OCI-LY7 (cell line): ENCODE data around the gene CCT6B. TPM values are rescaled to one million over a fixed set of nuclear protein-coding genes. Genes with fewer than 3 reads are reported as not detected.
"Not testable (repeated sequence)": the region's sequence is repeated elsewhere in the genome, so short reads cannot be mapped to it uniquely, and the experiment has no call there.

Experiments used
- BruUV-seq: library from RNA; stranded (reverse); fragments of 400-500 nt; replicated peaks from 2 replicates; lab custom pipeline; 2021; lab: Mats Ljungman, UMichigan
- CTCF ChIA-PET: fragments of 300-600 bp; sonication (Branson Sonifier 250); formaldehyde crosslinking; loops from one replicate; lab custom pipeline; 2022; ENCODE audit warnings: antibody characterized with exemption; ENCODE audit not compliant: unreplicated experiment; lab: Charles Lee
- POLR2A ChIA-PET: fragments of 300-600 bp; sonication (Branson Sonifier 250); formaldehyde crosslinking; loops from one replicate; lab custom pipeline; 2022; ENCODE audit warnings: antibody characterized with exemption; lab: Charles Lee
- DNase-seq: peaks from one replicate; pipeline ENCODE4 v3.0.0-alpha.2; 2015; ENCODE audit warnings: low spot score
- H2AFZ ChIP-seq: fragments of 200-600 bp; sonication (generic), shearing (Covaris generic); 2 replicates; pipeline ENCODE4 v1.6.1; 2014; ENCODE audit warnings: mild to moderate bottlenecking, antibody characterized with exemption, low read length, moderate library complexity
- H3K27ac ChIP-seq: fragments of 200-600 bp; sonication (generic); 2 replicates; pipeline ENCODE4 v1.5.1; 2014; ENCODE audit warnings: mixed run types, low read depth, mild to moderate bottlenecking, moderate library complexity, low read length, inconsistent platforms; ENCODE audit not compliant: poor library complexity, severe bottlenecking
- H3K36me3 ChIP-seq: fragments of 200-600 bp; sonication (generic); 2 replicates; pipeline ENCODE4 v1.6.1; 2014; ENCODE audit warnings: mild to moderate bottlenecking, antibody characterized with exemption, low read length, moderate library complexity, mixed read lengths; ENCODE audit not compliant: insufficient read depth
- H3K4me1 ChIP-seq: fragments of 200-600 bp; sonication (generic); 2 replicates; pipeline ENCODE4 v1.5.1; 2014; ENCODE audit warnings: mild to moderate bottlenecking, low read length; ENCODE audit not compliant: insufficient read depth, poor library complexity, severe bottlenecking
- H3K4me2 ChIP-seq: fragments of 200-600 bp; sonication (generic); 2 replicates; pipeline ENCODE4 v1.6.1; 2014; ENCODE audit warnings: mild to moderate bottlenecking, low read length
- H3K4me3 ChIP-seq: fragments of 200-600 bp; sonication (generic); 2 replicates; pipeline ENCODE4 v1.5.1; 2014; ENCODE audit warnings: mild to moderate bottlenecking, low read depth, low read length; ENCODE audit not compliant: poor library complexity, severe bottlenecking
- H3K79me2 ChIP-seq: fragments of 200-600 bp; sonication (generic); 2 replicates; pipeline ENCODE4 v1.6.1; 2016; ENCODE audit warnings: low read depth, mild to moderate bottlenecking, low read length, moderate library complexity, mixed read lengths; ENCODE audit not compliant: insufficient read depth
- H3K9me2 ChIP-seq: fragments of 200-600 bp; sonication (generic); 2 replicates; pipeline ENCODE4 v1.6.1; 2016; ENCODE audit warnings: mild to moderate bottlenecking, low read length, mixed read lengths; ENCODE audit not compliant: insufficient read depth
- H3K9me3 ChIP-seq: fragments of 200-600 bp; sonication (generic); 2 replicates; pipeline ENCODE4 v1.6.1; 2014; ENCODE audit warnings: mild to moderate bottlenecking, mixed run types, low read length, mixed read lengths
- H4K20me1 ChIP-seq: fragments of 200-600 bp; sonication (generic); 2 replicates; pipeline ENCODE4 v1.6.1; 2014; ENCODE audit warnings: mild to moderate bottlenecking, antibody characterized with exemption, low read length, moderate library complexity, mixed read lengths; ENCODE audit not compliant: insufficient read depth
- EZH2phosphoT487 ChIP-seq: fragments of 200-600 bp; sonication (generic); IDR thresholded peaks from 2 replicates; pipeline ENCODE4 v1.6.1; 2018; ENCODE audit warnings: low read depth, borderline replicate concordance, mild to moderate bottlenecking, mixed run types, antibody characterized with exemption, low read length, moderate library complexity, mixed read lengths
- intact Hi-C: fragments of 100-400 bp; cut with micrococcal nuclease; formaldehyde crosslinking; loops from one replicate; pipeline ENCODE4 v1.10.0; 2022; ENCODE audit not compliant: unreplicated experiment
- total RNA-seq, 2 experiments: library from RNA; depleted of rRNA in 1 of 2; stranded (reverse); fragments of >200 nt in 1 of 2; shearing (Covaris generic) in 1 of 2; gene quantifications; 2 replicates each; pipeline ENCODE4 v1.2.3, GENCODE V29; 2014 to 2022
- TF ChIP-seq, protein P1 (sequence below): fragments of 200-600 bp; sonication (generic); conservative IDR thresholded peaks from 2 replicates; pipeline ENCODE4 v1.5.1; 2014; ENCODE audit warnings: mild to moderate bottlenecking, antibody characterized with exemption, low read length, moderate library complexity, mixed read lengths

Gene CCT6B
- total RNA-seq, 2 experiments from 2014 or later = 1.9 to 2.6 TPM

DNA sequence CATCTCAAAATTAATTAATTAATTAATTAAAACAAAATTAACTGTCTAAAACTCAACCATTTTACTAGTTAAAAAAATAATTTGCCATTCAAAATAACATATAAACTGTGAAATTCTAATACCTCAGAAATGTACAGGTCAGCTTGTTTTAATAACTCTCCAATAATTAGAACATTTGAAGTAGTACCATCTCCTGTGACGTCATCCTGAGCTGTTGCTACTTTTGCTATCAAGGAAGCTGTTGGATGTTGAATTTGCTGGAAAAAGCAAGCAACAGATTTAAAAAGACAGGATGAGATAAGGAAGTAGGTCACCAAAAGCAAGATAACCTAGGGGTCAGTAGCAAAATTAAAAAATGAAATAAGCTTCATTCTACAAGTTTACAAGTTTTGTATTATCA is 2.8 kb downstream of the CCT6B start:
- no peak overlapping the region for H3K4me3 ChIP-seq
- DNase-seq = no peak
- peaks cover 20% of the 10 kb centered on the region for H3K4me1 ChIP-seq
- H3K9me3 ChIP-seq = no peaks in the 10 kb centered on the region
- ChIA-PET CTCF (no interaction called here), POLR2A (no interaction called here)
- no peaks in the 10 kb centered on the region for H3K9me2 ChIP-seq
- no TSS peak for BruUV-seq
- H4K20me1 ChIP-seq = no peaks in the 10 kb centered on the region
- intact Hi-C loops = no loop called here
- TF ChIP-seq, protein P1, sequence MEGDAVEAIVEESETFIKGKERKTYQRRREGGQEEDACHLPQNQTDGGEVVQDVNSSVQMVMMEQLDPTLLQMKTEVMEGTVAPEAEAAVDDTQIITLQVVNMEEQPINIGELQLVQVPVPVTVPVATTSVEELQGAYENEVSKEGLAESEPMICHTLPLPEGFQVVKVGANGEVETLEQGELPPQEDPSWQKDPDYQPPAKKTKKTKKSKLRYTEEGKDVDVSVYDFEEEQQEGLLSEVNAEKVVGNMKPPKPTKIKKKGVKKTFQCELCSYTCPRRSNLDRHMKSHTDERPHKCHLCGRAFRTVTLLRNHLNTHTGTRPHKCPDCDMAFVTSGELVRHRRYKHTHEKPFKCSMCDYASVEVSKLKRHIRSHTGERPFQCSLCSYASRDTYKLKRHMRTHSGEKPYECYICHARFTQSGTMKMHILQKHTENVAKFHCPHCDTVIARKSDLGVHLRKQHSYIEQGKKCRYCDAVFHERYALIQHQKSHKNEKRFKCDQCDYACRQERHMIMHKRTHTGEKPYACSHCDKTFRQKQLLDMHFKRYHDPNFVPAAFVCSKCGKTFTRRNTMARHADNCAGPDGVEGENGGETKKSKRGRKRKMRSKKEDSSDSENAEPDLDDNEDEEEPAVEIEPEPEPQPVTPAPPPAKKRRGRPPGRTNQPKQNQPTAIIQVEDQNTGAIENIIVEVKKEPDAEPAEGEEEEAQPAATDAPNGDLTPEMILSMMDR = no peak
- no peak for TF ChIP-seq EZH2phosphoT487
- H2AFZ ChIP-seq = no peak overlapping the region
- peaks cover 20% of the 10 kb centered on the region for H3K79me2 ChIP-seq
- no peak overlapping the region for H3K27ac ChIP-seq
- H3K36me3 ChIP-seq = peaks cover 5% of the 10 kb centered on the region; the same call in 1 of the 2 replicates
- H3K4me2 ChIP-seq = no peak overlapping the region

DNA sequence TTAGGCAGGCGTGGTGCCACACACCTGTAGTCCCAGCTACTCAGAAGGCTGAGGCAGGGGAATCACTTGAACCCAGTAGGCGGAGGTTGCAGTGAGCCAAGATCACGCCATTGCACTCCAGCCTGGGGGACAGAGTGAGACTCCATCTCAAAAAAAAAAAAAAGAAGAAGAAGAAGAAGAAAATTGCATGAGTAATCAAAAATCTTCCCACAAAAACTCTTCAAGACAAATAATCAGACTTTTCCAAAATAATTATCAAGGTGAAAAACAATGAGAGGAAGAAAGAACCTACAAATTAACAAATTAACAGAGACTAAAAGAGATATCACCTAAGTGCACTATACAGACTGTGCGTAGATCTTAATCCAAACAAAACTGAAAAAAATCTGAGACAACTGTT is 10.5 kb downstream of the CCT6B start:
- H3K79me2 ChIP-seq, CTCF ChIA-PET, POLR2A ChIA-PET: not testable (repeated sequence)

DNA sequence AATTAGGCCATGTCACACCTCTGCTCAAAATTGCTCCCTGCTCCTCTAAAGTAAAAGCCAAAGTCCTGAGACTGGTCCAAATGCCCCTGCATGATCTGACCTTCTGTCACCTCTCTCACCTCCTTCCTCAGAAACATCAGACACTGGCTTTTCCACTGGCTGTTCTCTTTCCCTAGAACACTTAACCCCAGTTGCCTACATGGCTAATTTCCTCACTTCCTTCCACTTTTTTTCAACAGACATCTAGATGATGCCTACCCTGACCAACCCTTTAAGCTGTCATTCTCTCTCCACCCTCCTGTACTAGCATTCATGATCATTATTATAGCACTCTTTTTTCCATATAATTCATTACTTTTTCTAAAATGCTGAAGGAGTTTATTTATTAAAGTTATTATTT is 31.0 kb downstream of the CCT6B start:
- H3K4me3 ChIP-seq = no peak overlapping the region
- no peaks in the 10 kb centered on the region for H4K20me1 ChIP-seq
- ChIA-PET CTCF (interaction anchor here (0.6 kb wide), 1 partner anchor 39 kb away, joined by 3 read pairs; no protein-coding TSS in a partner anchor), POLR2A (no interaction called here)
- no peak overlapping the region for H3K27ac ChIP-seq
- H3K4me2 ChIP-seq = no peak overlapping the region
- no peaks in the 10 kb centered on the region for H3K9me3 ChIP-seq
- no peak overlapping the region for H2AFZ ChIP-seq
- H3K9me2 ChIP-seq = no peaks in the 10 kb centered on the region
- no peaks in the 10 kb centered on the region for H3K36me3 ChIP-seq
- no TSS peak for BruUV-seq
- H3K4me1 ChIP-seq = peaks cover 11% of the 10 kb centered on the region
- H3K79me2 ChIP-seq = no peaks in the 10 kb centered on the region
- no peak for DNase-seq
- intact Hi-C loops = no loop called here
- TF ChIP-seq EZH2phosphoT487 = no peak
- TF ChIP-seq, protein P1 = no peak

More for the DNA sequence above, 10.5 kb downstream of the CCT6B start:
- H3K4me2 ChIP-seq, H3K4me3 ChIP-seq, BruUV-seq, H3K4me1 ChIP-seq, H3K9me2 ChIP-seq, H3K36me3 ChIP-seq, intact Hi-C loops, H3K9me3 ChIP-seq, DNase-seq, H3K27ac ChIP-seq, H4K20me1 ChIP-seq, H2AFZ ChIP-seq: not testable (repeated sequence)
